GM18520 (cell line): ENCODE data around the gene NRP2.

Source experiments
- ATAC-seq: cut with Tn5 transposase; IDR thresholded peaks from one replicate; pipeline ENCODE4 v1.9.1; 2021; ENCODE audit not compliant: unreplicated experiment

The NRP2 gene

GRCh38 chr2:205751569-205752031 is 69.3 kb downstream of the NRP2 start:
- no peak for ATAC-seq

DNA sequence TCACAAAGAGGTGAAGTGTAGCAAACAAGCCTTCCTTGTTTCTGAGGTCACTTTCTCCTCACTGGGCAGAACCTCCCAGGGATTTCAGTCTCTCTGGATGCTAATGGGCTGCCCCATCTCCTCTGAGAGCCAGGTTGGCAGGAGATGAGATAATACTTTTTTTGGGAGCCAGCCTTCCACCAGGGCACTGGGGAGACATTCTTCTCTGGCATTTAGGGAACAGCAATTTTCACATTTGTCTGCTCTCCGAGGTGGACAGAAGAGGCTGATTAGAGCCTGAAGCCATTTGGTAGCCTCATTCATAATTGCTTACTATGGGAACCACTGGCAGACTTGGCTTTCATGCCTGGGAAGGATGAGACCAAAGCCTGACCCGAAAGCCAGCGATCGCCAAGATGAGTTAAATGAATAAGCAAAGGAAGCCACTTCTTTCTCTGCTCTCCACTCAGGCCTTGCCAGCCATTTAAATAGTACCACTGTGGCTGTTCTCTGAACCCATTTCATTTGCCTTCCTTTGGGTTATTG is 70.1 kb downstream of the NRP2 start:
- no peak for ATAC-seq

DNA sequence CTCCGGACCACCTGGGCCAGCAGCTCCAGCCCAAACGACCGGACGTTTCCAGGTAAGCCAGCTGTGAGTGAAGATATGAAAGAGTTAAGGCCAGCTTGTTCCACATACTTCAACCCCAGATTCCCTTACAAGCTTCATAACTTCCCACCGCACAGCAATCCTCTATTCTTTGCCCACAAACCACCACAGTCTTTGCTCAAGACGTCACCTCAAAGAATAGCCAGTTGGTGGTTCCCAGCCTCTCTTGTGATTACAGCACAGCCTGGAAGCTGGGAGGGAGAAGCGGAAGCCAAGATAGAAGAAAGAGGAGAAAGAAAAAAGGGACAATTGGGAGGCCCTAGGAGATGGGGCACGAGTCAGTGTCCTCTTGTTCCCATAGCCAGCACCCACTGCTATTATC is 70.6 kb downstream of the NRP2 start:
- no peak for ATAC-seq

DNA sequence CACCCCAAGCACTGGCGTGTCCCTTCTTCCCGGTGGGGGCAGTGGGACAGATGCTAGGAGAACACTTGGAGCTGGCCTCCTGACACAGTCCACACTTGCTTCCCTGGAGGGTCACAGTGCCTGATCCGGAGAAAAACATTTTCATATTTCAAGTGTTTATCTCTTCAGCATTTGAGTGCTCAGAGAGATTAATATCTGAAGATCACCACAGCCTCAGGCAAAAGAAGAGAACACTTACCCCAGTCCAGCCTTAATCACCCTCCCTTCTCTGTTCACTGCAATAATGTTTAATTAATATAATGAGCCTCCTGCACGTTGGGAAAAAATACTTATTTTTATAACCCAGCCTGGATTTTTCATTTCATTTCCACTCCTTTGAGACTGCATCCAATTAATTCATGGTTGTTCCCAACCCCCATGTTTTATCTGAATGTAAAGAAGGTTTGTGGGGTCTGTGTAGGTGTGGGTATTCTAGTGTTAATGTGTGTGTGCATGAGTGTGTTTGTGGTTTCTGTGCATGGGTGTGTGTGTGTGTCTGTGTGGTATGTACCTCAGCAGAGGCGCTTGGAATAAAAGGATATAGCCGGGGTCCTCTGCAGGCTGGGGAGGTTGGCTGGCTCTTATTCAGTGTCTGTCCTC is 72.1 kb downstream of the NRP2 start:
- ATAC-seq, result no peak

- ATAC-seq, result no peak
Observed at GRCh38 chr2:205754924-205755321, 72.6 kb downstream of the NRP2 start.

DNA sequence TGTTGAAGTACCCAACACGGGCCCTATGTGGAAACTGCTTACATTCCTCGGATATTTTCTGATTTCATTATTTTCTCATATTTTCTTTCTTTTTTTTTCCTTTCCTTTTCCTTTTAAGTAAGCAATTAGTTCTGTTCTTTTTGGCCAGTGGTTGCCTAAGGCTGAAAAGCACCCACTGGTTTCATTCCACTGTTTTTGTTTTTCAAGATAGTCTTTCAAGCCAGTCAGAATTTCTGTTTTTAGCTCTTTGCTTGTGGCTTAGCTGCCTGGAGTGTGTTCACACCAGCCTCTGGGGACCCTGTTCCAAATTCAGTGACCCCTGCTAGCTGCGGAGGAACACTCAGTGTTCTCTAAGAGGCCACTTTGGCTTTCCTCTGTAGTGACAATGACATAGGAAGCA is 73.6 kb downstream of the NRP2 start:
- no peak for ATAC-seq

- no peak for ATAC-seq
Observed at GRCh38 chr2:205757271-205757670, 75.0 kb downstream of the NRP2 start.

DNA sequence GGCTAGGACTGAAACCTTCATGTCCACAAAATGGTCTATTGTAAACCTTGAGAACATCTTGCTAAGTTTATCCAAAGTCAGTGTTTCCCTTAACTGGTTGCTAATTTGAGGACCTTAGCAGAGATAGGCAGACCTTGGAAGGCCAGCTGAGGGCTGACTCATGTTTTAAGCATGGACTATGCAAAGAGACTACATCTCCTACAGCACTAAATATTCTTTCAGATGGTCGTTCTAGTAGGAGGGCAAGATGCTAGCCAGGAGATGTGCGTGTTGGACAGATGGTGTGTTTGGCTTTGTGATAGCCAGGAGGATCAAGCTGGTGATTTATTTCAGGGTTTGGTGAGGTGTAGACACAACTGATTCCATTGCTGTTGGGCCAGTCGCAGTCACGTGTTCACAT is 75.8 kb downstream of the NRP2 start:
- no peak for ATAC-seq

- no peak for ATAC-seq
Observed at GRCh38 chr2:205758500-205758899, 76.2 kb downstream of the NRP2 start.

GRCh38 chr2:205759257-205759656 is 77.0 kb downstream of the NRP2 start:
- no peak for ATAC-seq

DNA sequence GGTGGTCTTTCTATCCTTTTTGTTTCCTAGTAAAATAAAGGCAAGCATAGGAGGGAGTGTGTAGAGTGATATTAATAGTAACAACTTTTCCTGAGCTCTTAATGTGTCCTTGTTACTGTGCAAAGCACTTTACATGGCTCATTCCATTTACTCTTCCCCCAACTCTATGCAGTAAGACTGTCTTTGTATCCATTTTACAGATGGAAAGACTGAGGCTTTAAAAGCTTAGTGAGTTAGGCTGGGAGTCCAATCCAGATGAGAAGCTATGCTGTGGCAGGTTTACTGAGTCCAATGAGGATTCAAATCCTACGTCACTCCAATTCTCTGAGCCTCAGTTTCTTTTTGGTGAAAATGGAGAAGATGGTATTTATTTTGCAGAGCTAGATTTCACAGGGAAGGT is 77.4 kb downstream of the NRP2 start:
- ATAC-seq, result no peak

DNA sequence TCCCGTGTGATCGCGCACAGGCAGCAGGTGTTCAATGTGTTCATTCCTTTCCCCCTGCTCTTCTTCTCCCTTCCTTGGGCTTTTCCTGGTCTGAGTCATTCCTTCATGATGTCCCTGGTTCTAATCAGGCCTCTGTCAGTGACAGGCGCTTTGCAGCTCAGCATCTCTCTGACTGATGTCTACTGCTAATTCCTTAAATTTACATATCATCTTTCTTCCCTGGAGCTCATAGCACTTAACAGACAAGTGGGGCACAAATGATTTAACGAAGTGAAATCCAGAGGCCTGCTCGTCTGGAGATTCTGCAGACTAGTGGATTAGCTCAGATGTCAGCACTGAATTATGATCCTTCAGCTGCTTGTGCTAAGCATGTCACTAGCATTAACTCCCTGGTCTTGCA is 77.9 kb downstream of the NRP2 start:
- no peak for ATAC-seq

GRCh38 chr2:205761421-205761820 is 79.1 kb downstream of the NRP2 start:
- no peak for ATAC-seq

DNA sequence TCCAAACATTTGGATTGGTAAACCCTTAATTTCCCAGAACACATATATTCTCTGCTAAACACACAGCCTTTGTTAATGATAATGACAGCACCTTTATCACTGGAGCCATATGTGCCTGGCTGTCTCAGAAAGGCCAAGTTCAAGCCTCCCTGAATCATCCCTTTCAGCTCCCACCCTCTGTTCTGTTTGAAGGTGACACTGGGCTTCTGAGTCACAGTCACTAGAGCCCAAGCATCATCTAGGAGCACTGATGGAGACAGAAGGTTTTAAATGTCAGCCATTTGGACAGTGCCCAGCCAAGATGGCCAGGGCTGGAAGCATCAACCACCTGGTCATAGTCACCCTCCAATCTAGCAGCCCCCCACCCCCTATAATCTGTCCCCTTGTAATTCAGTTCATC is 80.6 kb downstream of the NRP2 start:
- no peak for ATAC-seq

- no peak for ATAC-seq
Observed at GRCh38 chr2:205763708-205764211, 81.5 kb downstream of the NRP2 start.

DNA sequence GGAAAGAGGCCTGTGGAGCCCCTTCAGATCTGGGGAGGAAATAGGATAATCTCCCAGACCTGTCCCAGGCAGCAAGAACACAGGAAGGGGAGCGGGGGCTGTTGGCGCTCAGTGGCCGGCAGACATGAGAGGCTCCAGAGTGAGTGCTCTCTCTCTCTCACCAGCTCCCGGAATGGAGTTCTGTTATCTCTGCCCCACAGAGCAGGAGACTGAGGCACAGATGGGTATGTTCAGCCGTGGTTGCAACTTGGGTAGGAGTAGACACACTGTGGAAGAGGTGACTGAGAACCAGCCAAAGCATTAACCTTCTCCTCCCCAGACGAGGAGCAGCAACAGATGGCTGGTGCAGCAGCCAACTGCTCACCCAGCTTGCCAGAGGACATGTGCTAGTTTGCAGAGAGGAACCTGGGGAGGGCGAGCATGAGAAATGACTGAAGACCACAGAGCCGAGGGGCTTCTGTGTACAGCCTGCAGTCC is 82.0 kb downstream of the NRP2 start:
- no peak for ATAC-seq

- no peak for ATAC-seq
Observed at GRCh38 chr2:205765151-205765550, 82.8 kb downstream of the NRP2 start.

DNA sequence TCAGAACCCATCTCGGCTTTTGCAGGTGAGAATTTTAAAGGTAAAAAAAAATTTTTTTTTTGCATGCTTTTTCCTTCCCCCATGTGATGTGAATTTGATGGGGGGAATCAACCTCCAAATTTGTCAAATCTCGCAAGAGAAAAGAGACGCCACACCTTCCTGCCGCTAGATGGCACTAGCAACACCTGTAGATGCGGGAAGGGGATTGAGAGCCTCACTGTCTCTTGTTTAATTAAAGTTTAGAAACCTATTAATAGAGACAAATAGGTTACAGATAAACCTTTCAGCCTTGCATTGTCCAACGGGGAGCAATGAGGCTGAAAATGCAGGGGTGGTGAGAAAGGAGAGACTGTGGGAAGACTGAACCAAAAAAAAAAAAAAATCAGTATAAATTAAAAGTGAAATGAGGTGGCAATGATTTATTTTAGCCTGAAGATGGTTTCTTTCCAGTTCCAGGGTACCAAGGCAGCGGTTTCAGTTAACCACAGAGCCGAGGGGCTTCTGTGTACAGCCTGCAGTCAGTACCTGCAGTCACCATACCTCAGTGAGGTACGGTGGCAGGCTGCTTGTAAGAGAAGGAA is 84.6 kb downstream of the NRP2 start:
- no peak for ATAC-seq

GRCh38 chr2:205767617-205768016 is 85.3 kb downstream of the NRP2 start:
- ATAC-seq, result no peak

- ATAC-seq, result no peak
Observed at GRCh38 chr2:205768341-205768740, 86.0 kb downstream of the NRP2 start.

- ATAC-seq, result no peak
Observed at GRCh38 chr2:205768815-205769494, 86.7 kb downstream of the NRP2 start.

DNA sequence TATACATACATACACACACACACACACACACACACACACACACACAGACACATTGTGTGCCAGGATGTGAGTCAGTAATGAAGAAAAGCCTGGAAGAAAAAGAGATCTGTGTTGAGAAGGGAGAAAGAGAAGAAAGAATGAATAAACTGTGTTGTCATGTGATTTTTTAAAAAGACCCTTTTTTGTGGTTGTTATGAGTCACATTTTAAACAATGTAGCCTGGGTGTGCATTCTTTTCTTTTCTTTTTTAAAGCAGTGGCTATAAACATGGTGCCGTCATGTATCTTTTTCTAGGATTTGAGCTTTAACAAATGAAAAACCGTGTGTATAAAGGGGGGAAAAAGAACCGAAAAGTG is 87.2 kb downstream of the NRP2 start:
- ATAC-seq, result no peak
